SU-DHL-6 (cell line): Measurements from ENCODE around the gene CREG2.

Source experiments
- H2AFZ ChIP-seq: fragments of 200-600 bp; sonication (generic); 2 replicates; pipeline ENCODE4 v1.6.1; 2014; ENCODE audit warnings: low read depth, mild to moderate bottlenecking, moderate library complexity, mixed read lengths, antibody characterized with exemption, low read length; ENCODE audit not compliant: severe bottlenecking
- H3F3A ChIP-seq: fragments of 200-600 bp; shearing (Covaris generic); 2 replicates; pipeline ENCODE4 v1.6.0; 2016; ENCODE audit warnings: antibody characterized with exemption, mild to moderate bottlenecking; ENCODE audit not compliant: insufficient read depth
- H3K27ac ChIP-seq: fragments of 200-600 bp; sonication (generic); 2 replicates; pipeline ENCODE4 v1.5.1; 2016; ENCODE audit warnings: low read depth, mild to moderate bottlenecking, low read length, moderate library complexity, mixed read lengths
- H3K27me3 ChIP-seq: fragments of 200-600 bp; sonication (generic), shearing (Covaris generic); 2 replicates; pipeline ENCODE4 v1.6.0; 2014; ENCODE audit warnings: mild to moderate bottlenecking, low read length
- H3K36me3 ChIP-seq: fragments of 200-600 bp; sonication (generic); 2 replicates; pipeline ENCODE4 v1.6.1; 2014; ENCODE audit warnings: mild to moderate bottlenecking, low read length, mixed read lengths
- H3K4me2 ChIP-seq: fragments of 300-600, 200-600 bp; shearing (Covaris generic), sonication (generic); 2 replicates; pipeline ENCODE4 v1.6.0; 2014; ENCODE audit warnings: low read length, low read depth, mild to moderate bottlenecking; ENCODE audit not compliant: poor library complexity, severe bottlenecking
- H3K4me3 ChIP-seq: fragments of 200-600 bp; sonication (generic); 2 replicates; pipeline ENCODE4 v1.5.1; 2014; ENCODE audit warnings: antibody characterized with exemption, low read length, mild to moderate bottlenecking, mixed read lengths; ENCODE audit not compliant: insufficient read depth, poor library complexity, severe bottlenecking
- H3K79me2 ChIP-seq: fragments of 200-600 bp; sonication (generic); 2 replicates; pipeline ENCODE4 v1.6.1; 2014; ENCODE audit warnings: mild to moderate bottlenecking, low read length, moderate library complexity; ENCODE audit not compliant: insufficient read depth
- H3K9ac ChIP-seq: fragments of 200-600 bp; sonication (generic); 2 replicates; pipeline ENCODE4 v1.7.0; 2014; ENCODE audit warnings: mild to moderate bottlenecking, low read length
- H3K9me2 ChIP-seq: fragments of 200-600 bp; sonication (generic); replicated peaks from 2 replicates; pipeline ENCODE4 v1.6.1; 2014; ENCODE audit warnings: low read length; ENCODE audit not compliant: insufficient read depth
- H3K9me3 ChIP-seq: fragments of 200-600 bp; sonication (generic); 2 replicates; pipeline ENCODE4 v1.6.1; 2014; ENCODE audit warnings: low read length, mixed read lengths; ENCODE audit not compliant: insufficient read depth
- H4K20me1 ChIP-seq: fragments of 200-600 bp; sonication (generic); 2 replicates; pipeline ENCODE4 v1.6.1; 2014; ENCODE audit warnings: low read depth, mild to moderate bottlenecking, antibody characterized with exemption, low read length, moderate library complexity, mixed read lengths
- EZH2phosphoT487 ChIP-seq: fragments of 200-600 bp; sonication (generic), shearing (Covaris generic); conservative IDR thresholded peaks from 2 replicates; pipeline ENCODE4 v1.6.1; 2018; ENCODE audit warnings: mild to moderate bottlenecking, antibody characterized with exemption, low read length, moderate library complexity, mixed read lengths
- TF ChIP-seq, protein P1 (sequence below): fragments of 200-600 bp; sonication (generic); IDR thresholded peaks from one replicate; pipeline ENCODE4 v1.5.1; 2017; ENCODE audit warnings: antibody characterized with exemption, mild to moderate bottlenecking, low read length, moderate library complexity; ENCODE audit not compliant: insufficient read depth, poor library complexity, severe bottlenecking

The CREG2 gene

DNA sequence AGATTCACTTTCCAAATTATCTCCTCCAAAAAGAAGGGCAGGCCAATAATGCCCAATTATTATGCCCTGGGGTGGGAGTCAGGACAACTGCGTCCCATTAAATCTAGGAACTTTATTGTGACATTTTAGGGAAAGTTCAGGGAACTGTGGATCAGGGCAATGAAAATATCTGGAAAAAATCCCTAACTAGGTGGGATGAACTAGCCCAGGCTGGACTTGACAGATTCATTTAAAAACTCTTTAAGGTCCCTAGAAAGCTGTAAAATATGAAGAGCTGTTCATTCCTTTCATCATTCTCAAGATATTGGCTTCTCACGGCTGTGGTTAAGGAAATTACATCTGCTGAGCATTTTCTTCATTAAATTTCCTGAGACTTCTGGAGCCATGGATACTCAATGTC is 8.2 kb downstream of the CREG2 start:
- no peak overlapping the region for H3K4me3 ChIP-seq
- no peak overlapping the region for H3K4me2 ChIP-seq
- H3K9me2 ChIP-seq, result no peaks in the 10 kb centered on the region
- no peaks in the 10 kb centered on the region for H3F3A ChIP-seq
- H3K79me2 ChIP-seq, result no peaks in the 10 kb centered on the region
- no peaks in the 10 kb centered on the region for H3K36me3 ChIP-seq
- H3K27me3 ChIP-seq, result no peaks in the 10 kb centered on the region
- TF ChIP-seq, protein P1, sequence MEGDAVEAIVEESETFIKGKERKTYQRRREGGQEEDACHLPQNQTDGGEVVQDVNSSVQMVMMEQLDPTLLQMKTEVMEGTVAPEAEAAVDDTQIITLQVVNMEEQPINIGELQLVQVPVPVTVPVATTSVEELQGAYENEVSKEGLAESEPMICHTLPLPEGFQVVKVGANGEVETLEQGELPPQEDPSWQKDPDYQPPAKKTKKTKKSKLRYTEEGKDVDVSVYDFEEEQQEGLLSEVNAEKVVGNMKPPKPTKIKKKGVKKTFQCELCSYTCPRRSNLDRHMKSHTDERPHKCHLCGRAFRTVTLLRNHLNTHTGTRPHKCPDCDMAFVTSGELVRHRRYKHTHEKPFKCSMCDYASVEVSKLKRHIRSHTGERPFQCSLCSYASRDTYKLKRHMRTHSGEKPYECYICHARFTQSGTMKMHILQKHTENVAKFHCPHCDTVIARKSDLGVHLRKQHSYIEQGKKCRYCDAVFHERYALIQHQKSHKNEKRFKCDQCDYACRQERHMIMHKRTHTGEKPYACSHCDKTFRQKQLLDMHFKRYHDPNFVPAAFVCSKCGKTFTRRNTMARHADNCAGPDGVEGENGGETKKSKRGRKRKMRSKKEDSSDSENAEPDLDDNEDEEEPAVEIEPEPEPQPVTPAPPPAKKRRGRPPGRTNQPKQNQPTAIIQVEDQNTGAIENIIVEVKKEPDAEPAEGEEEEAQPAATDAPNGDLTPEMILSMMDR, result no peak
- TF ChIP-seq EZH2phosphoT487, result no peak
- no peak overlapping the region for H3K27ac ChIP-seq
- no peaks in the 10 kb centered on the region for H4K20me1 ChIP-seq
- H3K9ac ChIP-seq, result no peak overlapping the region
- no peak overlapping the region for H2AFZ ChIP-seq
- no peaks in the 10 kb centered on the region for H3K9me3 ChIP-seq

DNA sequence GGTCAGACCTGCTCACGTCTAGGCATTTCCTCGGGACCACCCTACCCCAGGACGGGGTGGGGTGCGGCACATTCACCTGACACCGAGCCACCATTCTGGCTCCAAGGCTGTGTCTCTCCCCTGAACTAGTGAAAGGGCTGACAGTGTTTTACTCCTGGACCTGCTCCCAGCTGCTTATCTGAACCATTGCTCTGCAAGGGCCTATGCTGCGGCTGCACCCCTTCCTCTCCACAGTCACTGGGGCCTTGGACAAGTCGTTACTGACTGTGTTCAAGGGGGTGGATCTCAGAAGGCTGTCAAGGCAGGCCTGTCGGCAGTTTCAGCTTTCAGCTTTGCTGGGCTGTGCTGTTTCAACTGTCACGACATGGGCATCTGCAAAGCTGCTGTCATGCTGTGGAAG is 11.7 kb downstream of the CREG2 start:
- no peaks in the 10 kb centered on the region for H3K36me3 ChIP-seq
- H2AFZ ChIP-seq, result no peak overlapping the region
- H3K9me2 ChIP-seq, result no peaks in the 10 kb centered on the region
- H3K4me3 ChIP-seq, result no peak overlapping the region
- no peak for TF ChIP-seq EZH2phosphoT487
- TF ChIP-seq, protein P1, result no peak
- no peaks in the 10 kb centered on the region for H3F3A ChIP-seq
- H3K4me2 ChIP-seq, result no peak overlapping the region
- H3K9ac ChIP-seq, result no peak overlapping the region
- no peaks in the 10 kb centered on the region for H3K79me2 ChIP-seq
- no peaks in the 10 kb centered on the region for H4K20me1 ChIP-seq
- H3K27ac ChIP-seq, result no peak overlapping the region
- H3K27me3 ChIP-seq, result no peaks in the 10 kb centered on the region
- H3K9me3 ChIP-seq, result no peaks in the 10 kb centered on the region

DNA sequence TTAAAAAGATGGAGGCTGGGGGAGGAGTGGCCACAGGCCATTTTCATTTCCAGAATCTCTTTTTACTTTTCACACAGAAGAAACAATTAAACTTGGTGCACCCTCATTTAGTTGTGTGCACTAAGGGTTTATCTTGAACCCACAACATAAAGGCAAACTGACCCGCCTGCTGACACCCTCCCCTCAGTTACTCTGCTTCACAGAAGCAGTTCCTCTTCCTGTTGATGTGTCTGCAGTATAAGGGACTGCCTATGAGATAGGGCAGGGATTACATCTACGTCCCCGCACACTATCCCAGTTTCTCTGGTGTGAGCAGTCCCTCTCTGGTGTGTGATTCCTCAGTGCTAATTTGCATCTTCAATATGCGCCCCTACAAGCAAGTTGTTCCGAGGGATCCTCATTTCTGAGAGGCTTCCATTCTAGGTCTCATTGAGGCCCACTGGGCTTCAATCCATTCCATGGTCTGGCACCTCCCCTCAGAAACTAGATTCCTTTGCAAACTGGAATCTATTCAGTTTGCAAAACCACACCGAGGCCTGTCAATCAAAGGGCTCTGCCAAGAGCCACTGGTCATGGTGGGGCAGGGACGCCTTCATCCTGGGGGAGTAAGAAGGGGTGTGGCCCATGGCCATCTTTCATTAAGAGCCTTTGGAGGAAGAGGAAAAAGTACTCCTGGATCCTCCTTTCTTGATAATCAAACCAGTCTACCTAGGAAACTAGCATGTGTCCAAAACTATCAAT is 12.3 kb downstream of the CREG2 start:
- Histone ChIP-seq H3K79me2 (no peaks in the 10 kb centered on the region), H2AFZ (no peak overlapping the region), H4K20me1 (no peaks in the 10 kb centered on the region), H3K4me3 (no peak overlapping the region), H3F3A (no peaks in the 10 kb centered on the region), H3K9me3 (no peaks in the 10 kb centered on the region), H3K27me3 (no peaks in the 10 kb centered on the region), H3K4me2 (no peak overlapping the region), H3K9me2 (no peaks in the 10 kb centered on the region), H3K27ac (no peak overlapping the region), H3K36me3 (no peaks in the 10 kb centered on the region), H3K9ac (no peak overlapping the region)
- TF ChIP-seq EZH2phosphoT487, result no peak
- TF ChIP-seq, protein P1, result no peak
